Peyer's patch (tissue), 4 donors: ENCODE results near the gene DOLPP1. TPM values are rescaled to one million over a fixed set of nuclear protein-coding genes. Genes with fewer than 3 reads are reported as not detected.

ENCODE experiments used
- DNase-seq, 3 donors: peaks; one replicate each; pipeline ENCODE4 v3.0.0-alpha.2; 2017 to 2019
- H3K27ac ChIP-seq, 4 donors: fragments of 200-600 bp; sonication (generic); one replicate each; pipeline ENCODE4 v1.5.1; 2016 to 2019
- H3K27me3 ChIP-seq, 2 donors: fragments of 200-600 bp; sonication (generic); one replicate each; pipeline ENCODE4 v1.5.1; 2019
- H3K36me3 ChIP-seq, 3 donors: fragments of 200-600 bp; sonication (generic); one replicate each; pipeline ENCODE4 v1.5.1; 2016 to 2019
- H3K4me1 ChIP-seq, 4 donors: fragments of 200-600 bp; sonication (generic); one replicate each; pipeline ENCODE4 v1.5.1; 2016 to 2019
- H3K4me3 ChIP-seq, 4 donors: fragments of 200-600 bp; sonication (generic); 1 replicate in 3 of 4; 2 replicates in 1 of 4; pipeline ENCODE4 v1.5.1; 2016 to 2019; ENCODE audit warnings: mild to moderate bottlenecking in 1 of 4
- H3K9me3 ChIP-seq, 4 donors: fragments of 200-600 bp; sonication (generic); one replicate each; pipeline ENCODE4 v1.5.1; 2016 to 2019; ENCODE audit warnings: mild to moderate bottlenecking in 1 of 4
- CTCF ChIP-seq, 6 experiments: fragments of 450-650 bp in 4 of 6; fragments of 200-600 bp in 2 of 6; sonication (generic) in 1 of 6; IDR thresholded peaks; one replicate each; pipeline ENCODE4 v1.5.1; 2017 to 2019; ENCODE audit warnings: antibody characterized with exemption in 6 of 6, mild to moderate bottlenecking in 3 of 6, moderate library complexity in 1 of 6
- POLR2A ChIP-seq, 2 donors: fragments of 450-650 bp; IDR thresholded peaks; one replicate each; pipeline ENCODE4 v1.5.1; 2017; ENCODE audit warnings: antibody characterized with exemption in 2 of 2, mild to moderate bottlenecking in 2 of 2, moderate library complexity in 2 of 2
- total RNA-seq, 4 donors: library from RNA; depleted of rRNA; stranded (reverse); fragments of >200 nt; gene quantifications; one replicate each; pipeline ENCODE4 v1.1.0, GENCODE V29; 2016

The DOLPP1 gene
- total RNA-seq, 4 donors from 2014 or later = 37.6 to 53.9 (median 46.1) TPM; not detected in 1

DNA sequence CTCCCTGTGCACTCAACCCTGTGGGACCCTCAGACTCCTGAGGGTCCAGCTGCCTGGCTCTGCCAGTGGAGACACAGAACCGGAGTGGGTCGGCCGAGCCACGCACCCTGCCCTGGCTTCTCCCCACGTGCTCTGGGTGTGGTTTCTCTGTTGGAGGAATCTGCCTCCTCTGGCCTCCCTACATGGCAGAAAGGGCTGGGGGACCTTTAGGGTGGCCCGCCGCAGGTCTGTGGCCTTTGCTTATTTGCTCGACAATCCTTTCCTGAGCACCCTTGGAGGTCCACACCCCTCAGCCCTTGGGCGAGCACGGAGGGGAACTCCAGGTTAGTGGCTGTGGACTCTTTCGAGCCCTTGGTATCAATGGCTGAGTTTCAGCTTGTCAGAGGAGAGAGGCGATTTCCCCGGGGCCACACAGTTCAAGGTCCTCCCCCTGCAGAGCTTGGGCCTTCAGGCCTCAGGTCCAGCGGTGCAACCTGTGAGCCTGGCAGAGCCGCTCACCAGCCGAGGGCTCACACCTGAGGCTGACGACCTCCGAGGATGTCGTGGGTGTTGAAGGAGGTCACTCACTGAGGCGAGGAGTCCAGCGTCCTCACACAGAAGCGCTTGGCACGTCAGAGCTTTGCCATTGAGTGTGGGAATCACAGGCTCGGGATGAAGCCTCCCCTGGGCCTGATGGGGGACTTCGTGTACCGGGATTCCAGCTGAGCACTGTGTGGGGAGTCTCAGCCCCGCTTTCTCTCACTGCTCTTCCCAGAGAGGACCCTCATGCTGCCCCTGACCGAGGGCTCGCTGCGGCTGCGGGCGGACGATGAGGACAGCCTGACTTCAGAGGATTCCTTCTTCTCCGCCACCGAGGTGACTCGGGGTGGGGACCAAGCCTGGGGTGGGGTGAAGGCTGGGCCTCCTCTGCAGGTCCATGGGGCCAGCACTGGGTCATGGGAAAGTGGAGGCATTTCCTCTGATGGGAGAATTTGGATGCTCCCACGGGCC lies 20.8 kb upstream of the DOLPP1 start:
- H3K36me3 ChIP-seq = peaks cover 0 to 93% (median 0%) of the 10 kb centered on the region in 3 donors
- TF ChIP-seq POLR2A (IDR thresholded peaks at IDR 0.05) = no peak
- DNase-seq = no peak
- H3K9me3 ChIP-seq = no peaks in the 10 kb centered on the region
- H3K4me3 ChIP-seq = no peak overlapping the region
- no peaks in the 10 kb centered on the region for H3K4me1 ChIP-seq
- H3K27ac ChIP-seq = no peak overlapping the region
- H3K27me3 ChIP-seq = no peaks in the 10 kb centered on the region

- no peaks in the 10 kb centered on the region for H3K9me3 ChIP-seq
- no peaks in the 10 kb centered on the region for H3K4me1 ChIP-seq
- TF ChIP-seq POLR2A (IDR thresholded peaks at IDR 0.05) = no peak
- no peak for TF ChIP-seq CTCF (IDR thresholded peaks at IDR 0.05)
- no peak overlapping the region for H3K27ac ChIP-seq
- H3K27me3 ChIP-seq = no peaks in the 10 kb centered on the region
- no peak overlapping the region for H3K4me3 ChIP-seq
- peaks cover 0 to 93% (median 0%) of the 10 kb centered on the region in 3 donors for H3K36me3 ChIP-seq
- no peak for DNase-seq
Measured at GRCh38 chr9:129060991-129061390, 19.9 kb upstream of the DOLPP1 start.

DNA sequence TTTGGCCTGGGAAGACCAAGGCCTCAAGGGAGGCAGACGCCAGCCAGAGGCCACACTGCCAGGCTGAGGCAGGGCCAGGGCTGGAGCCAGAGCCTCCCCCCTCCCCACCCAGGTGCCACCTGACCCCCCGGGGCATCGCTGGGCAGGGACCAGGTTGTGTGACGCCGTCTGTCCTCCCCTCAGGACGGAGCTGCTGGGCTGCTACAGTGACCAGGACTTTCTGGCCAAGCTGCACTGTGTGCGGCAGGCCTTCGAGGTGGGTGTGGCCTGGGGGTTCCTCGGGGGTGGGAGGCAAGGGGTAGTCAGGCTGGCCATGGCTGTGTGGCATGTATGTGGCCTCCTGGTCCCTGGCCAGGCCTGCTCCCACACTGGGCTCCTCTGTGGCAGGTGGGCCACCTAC lies 17.9 kb upstream of the DOLPP1 start:
- Histone ChIP-seq H3K4me1 (peaks cover 0 to 6% (median 0%) of the 10 kb centered on the region in 4 donors), H3K9me3 (no peaks in the 10 kb centered on the region), H3K4me3 (no peak overlapping the region), H3K27me3 (no peaks in the 10 kb centered on the region), H3K27ac (no peak overlapping the region), H3K36me3 (peaks cover 0 to 88% (median 0%) of the 10 kb centered on the region in 3 donors)
- no peak for DNase-seq
- no peak for TF ChIP-seq CTCF (IDR thresholded peaks at IDR 0.05)
- TF ChIP-seq POLR2A (IDR thresholded peaks at IDR 0.05) = no peak

- Histone ChIP-seq H3K27ac (no peak overlapping the region), H3K4me3 (no peak overlapping the region), H3K36me3 (peaks cover 0 to 92% (median 0%) of the 10 kb centered on the region in 3 donors), H3K9me3 (no peaks in the 10 kb centered on the region), H3K4me1 (peaks cover 0 to 20% (median 8%) of the 10 kb centered on the region in 4 donors), H3K27me3 (no peaks in the 10 kb centered on the region)
- no peak for DNase-seq
- TF ChIP-seq POLR2A (IDR thresholded peaks at IDR 0.05) = no peak
Measured at GRCh38 chr9:129064499-129064908, 16.4 kb upstream of the DOLPP1 start.

GRCh38 chr9:129068110-129068509 lies 12.8 kb upstream of the DOLPP1 start:
- Histone ChIP-seq H3K4me1 (peaks cover 0 to 38% (median 14%) of the 10 kb centered on the region in 4 donors), H3K9me3 (no peaks in the 10 kb centered on the region), H3K36me3 (peaks cover 0 to 70% (median 0%) of the 10 kb centered on the region in 3 donors), H3K4me3 (no peak overlapping the region), H3K27ac (peak overlapping the region in 2 of 4 donors; percentile 65 to 83), H3K27me3 (no peaks in the 10 kb centered on the region)
- no peak for DNase-seq
- TF ChIP-seq POLR2A (IDR thresholded peaks at IDR 0.05) (no peak), CTCF (IDR thresholded peaks at IDR 0.05) (no peak)

GRCh38 chr9:129068990-129069861 lies 11.7 kb upstream of the DOLPP1 start:
- H3K27me3 ChIP-seq = no peaks in the 10 kb centered on the region
- H3K27ac ChIP-seq = peak overlapping the region; percentile 65 to 83 (median 76)
- peak overlapping the region in 1 of 4 donors; percentile 2 for H3K4me3 ChIP-seq
- TF ChIP-seq POLR2A (IDR thresholded peaks at IDR 0.05) (no peak), CTCF (IDR thresholded peaks at IDR 0.05) (peak in 2 of 6 experiments; percentile 18 to 22)
- peak; percentile 73 to 93 (median 90) for DNase-seq
- H3K4me1 ChIP-seq = peaks cover 0 to 38% (median 14%) of the 10 kb centered on the region in 4 donors
- H3K36me3 ChIP-seq = peaks cover 0 to 59% (median 0%) of the 10 kb centered on the region in 3 donors
- H3K9me3 ChIP-seq = no peaks in the 10 kb centered on the region
